ENCODE results near the gene CHMP6.

GRCh38 chr17:81013642-81014041 lies 22.0 kb downstream of the CHMP6 start:
- TF ChIP-seq CTCF (IDR thresholded peaks at IDR 0.05) (no peak), EP300 (IDR thresholded peaks at IDR 0.05) (no peak)

All from suprapubic skin (tissue), 3 donors.